BJ (cell line): Measurements from ENCODE around the gene IRX2. TPM values are rescaled to one million over a fixed set of nuclear protein-coding genes. Genes with fewer than 3 reads are reported as not detected.
A peak's percentile ranks its signal among the peaks of the same experiment; 100 is the strongest.

ENCODE experiments used
- CTCF ChIA-PET: fragments of 350-600 bp; formaldehyde crosslinking; extraction: SDS; loops from one replicate; lab custom pipeline; 2021; ENCODE audit warnings: antibody characterized with exemption, inconsistent platforms; lab: Yijun Ruan, JAX
- POLR2A ChIA-PET: fragments of 300-600 bp; sonication (Branson Sonifier 250); formaldehyde crosslinking; extraction: SDS; loops from one replicate; lab custom pipeline; 2021; ENCODE audit warnings: antibody characterized with exemption; lab: Charles Lee
- DNase-seq: peaks from one replicate; pipeline ENCODE4 v3.0.0-alpha.2; 2011; ENCODE audit warnings: low read depth
- H3K27me3 ChIP-seq: 2 replicates; pipeline ENCODE4 v1.6.0; 2011; ENCODE audit warnings: low read length; ENCODE audit not compliant: control insufficient read depth, insufficient read depth
- H3K36me3 ChIP-seq: 2 replicates; pipeline ENCODE4 v1.5.1; 2011; ENCODE audit warnings: low read length; ENCODE audit not compliant: control insufficient read depth, insufficient read depth
- H3K4me3 ChIP-seq: 2 replicates; pipeline ENCODE4 v1.5.1; 2011; ENCODE audit warnings: low read depth, mild to moderate bottlenecking, control low read depth, low read length
- polyA plus RNA-seq: library from polyadenylated mRNA; depleted of rRNA; stranded (reverse); fragments of >200 nt; gene quantifications from 2 replicates; pipeline ENCODE4 v1.2.3, GENCODE V29; 2011
- TF ChIP-seq, protein P1 (sequence below): IDR thresholded peaks from 2 replicates; pipeline ENCODE4 v1.5.1; 2011; ENCODE audit warnings: low read depth, mild to moderate bottlenecking, control low read depth, inconsistent platforms, low read length, moderate library complexity; ENCODE audit not compliant: insufficient read depth

Gene IRX2
- polyA plus RNA-seq, 1 experiment = 1.8 TPM

GRCh38 chr5:2753452-2754420 is 2.3 kb upstream of the IRX2 start:
- Histone ChIP-seq H3K4me3 (peak overlapping the region; percentile 72; the same call in 1 of the 2 replicates), H3K36me3 (peaks cover 1% of the 10 kb centered on the region; the same call in 1 of the 2 replicates), H3K27me3 (no peaks in the 10 kb centered on the region)
- POLR2A ChIA-PET = no interaction called here
- no peak for DNase-seq
- CTCF ChIA-PET = interaction anchor here (0.7 kb wide), 1 partner anchor 1411 kb away, joined by 3 read pairs; no protein-coding TSS in a partner anchor
- TF ChIP-seq, protein P1, sequence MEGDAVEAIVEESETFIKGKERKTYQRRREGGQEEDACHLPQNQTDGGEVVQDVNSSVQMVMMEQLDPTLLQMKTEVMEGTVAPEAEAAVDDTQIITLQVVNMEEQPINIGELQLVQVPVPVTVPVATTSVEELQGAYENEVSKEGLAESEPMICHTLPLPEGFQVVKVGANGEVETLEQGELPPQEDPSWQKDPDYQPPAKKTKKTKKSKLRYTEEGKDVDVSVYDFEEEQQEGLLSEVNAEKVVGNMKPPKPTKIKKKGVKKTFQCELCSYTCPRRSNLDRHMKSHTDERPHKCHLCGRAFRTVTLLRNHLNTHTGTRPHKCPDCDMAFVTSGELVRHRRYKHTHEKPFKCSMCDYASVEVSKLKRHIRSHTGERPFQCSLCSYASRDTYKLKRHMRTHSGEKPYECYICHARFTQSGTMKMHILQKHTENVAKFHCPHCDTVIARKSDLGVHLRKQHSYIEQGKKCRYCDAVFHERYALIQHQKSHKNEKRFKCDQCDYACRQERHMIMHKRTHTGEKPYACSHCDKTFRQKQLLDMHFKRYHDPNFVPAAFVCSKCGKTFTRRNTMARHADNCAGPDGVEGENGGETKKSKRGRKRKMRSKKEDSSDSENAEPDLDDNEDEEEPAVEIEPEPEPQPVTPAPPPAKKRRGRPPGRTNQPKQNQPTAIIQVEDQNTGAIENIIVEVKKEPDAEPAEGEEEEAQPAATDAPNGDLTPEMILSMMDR = no peak

DNA sequence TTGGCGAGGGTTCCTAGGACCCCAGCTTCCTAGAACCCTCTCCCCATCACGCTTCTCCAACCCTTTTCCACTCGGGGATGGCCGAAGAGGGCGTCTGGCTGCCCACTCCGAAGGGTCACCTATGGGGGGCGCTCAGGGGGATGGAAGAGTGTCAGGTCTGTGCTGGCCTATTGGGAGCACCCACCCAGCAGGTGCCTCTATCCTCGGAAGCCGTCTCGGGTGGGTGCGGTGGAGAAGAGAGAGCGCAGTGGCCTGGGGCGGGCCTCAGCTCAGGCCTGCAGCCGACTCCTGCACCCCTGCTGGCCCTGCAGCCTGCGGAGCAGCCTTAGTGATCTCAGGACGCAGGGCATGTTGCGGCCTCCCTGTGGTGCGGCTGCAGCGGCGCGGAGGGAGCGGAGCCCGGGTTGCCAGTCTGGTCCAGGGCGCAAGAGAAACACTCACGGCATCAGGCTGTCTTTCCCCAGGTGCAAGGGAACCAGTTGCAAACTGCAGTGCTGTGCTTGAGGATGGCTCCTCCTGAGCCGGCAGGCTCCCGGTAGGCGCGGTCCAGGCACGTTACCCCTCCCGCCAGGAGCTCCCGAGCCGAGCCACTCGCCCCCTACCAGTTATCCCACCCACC is 1.5 kb upstream of the IRX2 start:
- CTCF ChIA-PET = no interaction called here
- H3K4me3 ChIP-seq = peak overlapping the region; percentile 72

GRCh38 chr5:2752059-2752820 is 763 bp upstream of the IRX2 start:
- DNase-seq = no peak
- Histone ChIP-seq H3K4me3 (peak overlapping the region; percentile 72), H3K27me3 (no peaks in the 10 kb centered on the region), H3K36me3 (peaks cover 4% of the 10 kb centered on the region; the same call in 1 of the 2 replicates)
- TF ChIP-seq, protein P1 = no peak
- CTCF ChIA-PET = no interaction called here
- POLR2A ChIA-PET = interaction anchor here (0.7 kb wide), 1 partner anchor 13 kb away, joined by 3 read pairs; no protein-coding TSS in a partner anchor

More for the DNA sequence above, 1.5 kb upstream of the IRX2 start:
- Histone ChIP-seq H3K27me3 (no peaks in the 10 kb centered on the region), H3K36me3 (peaks cover 1% of the 10 kb centered on the region; the same call in 1 of the 2 replicates)
- no peak for DNase-seq
- TF ChIP-seq, protein P1 = no peak
- POLR2A ChIA-PET = no interaction called here

DNA sequence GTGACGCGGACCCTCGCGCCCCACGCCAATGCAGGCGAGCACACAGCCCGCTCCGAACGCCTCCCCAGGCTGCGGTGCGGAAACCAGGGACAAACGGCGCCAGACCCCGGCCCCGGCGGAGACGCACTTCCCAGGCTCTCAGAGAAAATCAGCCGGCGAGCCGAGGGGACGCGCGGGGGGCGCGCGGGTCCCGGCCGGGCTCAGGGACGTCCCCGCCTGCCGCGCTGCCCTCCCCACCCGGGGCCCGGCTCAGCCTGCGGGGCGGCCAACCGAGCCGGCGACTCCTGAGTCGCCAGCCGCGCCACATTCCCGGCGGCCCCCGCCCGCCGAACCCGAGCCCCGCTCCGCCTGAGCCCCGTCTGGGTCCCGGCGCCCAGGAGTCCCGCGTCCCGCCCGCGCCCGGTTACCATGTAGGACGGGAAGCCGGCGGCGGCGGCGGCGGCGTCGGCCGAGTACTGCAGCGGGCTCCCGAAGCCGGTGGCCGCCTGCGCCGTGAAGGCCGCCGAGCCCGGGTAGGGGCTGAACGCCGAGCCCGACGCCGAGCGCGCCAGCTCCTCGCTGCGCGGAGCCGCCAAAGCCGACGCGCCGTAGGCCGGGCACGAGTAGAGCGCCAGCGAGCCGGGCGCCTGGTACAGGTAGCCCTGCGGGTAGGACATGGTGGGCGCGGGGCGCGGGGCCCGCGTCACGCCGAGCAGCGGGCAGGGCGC is 566 bp downstream of the IRX2 start:
- H3K27me3 ChIP-seq = no peaks in the 10 kb centered on the region
- peak overlapping the region; percentile 72 for H3K4me3 ChIP-seq
- POLR2A ChIA-PET = no interaction called here
- H3K36me3 ChIP-seq = peaks cover 4% of the 10 kb centered on the region; the same call in 1 of the 2 replicates
- CTCF ChIA-PET = interaction anchor here (1.2 kb wide), 1 partner anchor 15 kb away, joined by 3 read pairs; no protein-coding TSS in a partner anchor
- TF ChIP-seq, protein P1 = no peak
- no peak for DNase-seq
